Rectal smooth muscle tissue (tissue), 1 donor: ENCODE results near the gene SLC43A2.
"Not testable (repeated sequence)": the region's sequence is repeated elsewhere in the genome, so short reads cannot be mapped to it uniquely, and the experiment has no call there.

Source experiments
- H3K27ac ChIP-seq: one replicate; pipeline ENCODE4 v1.7.0; 2013; ENCODE audit warnings: low read depth, low read length, inconsistent platforms
- H3K27me3 ChIP-seq: one replicate; pipeline ENCODE4 v1.7.0; 2013; ENCODE audit warnings: low read length; ENCODE audit not compliant: control insufficient read depth, insufficient read depth
- H3K36me3 ChIP-seq: one replicate; pipeline ENCODE4 v1.7.0; 2013; ENCODE audit warnings: low read length; ENCODE audit not compliant: control insufficient read depth, insufficient read depth
- H3K4me1 ChIP-seq: one replicate; pipeline ENCODE4 v1.7.0; 2013; ENCODE audit warnings: low read length; ENCODE audit not compliant: control insufficient read depth, insufficient read depth
- H3K4me3 ChIP-seq: one replicate; pipeline ENCODE4 v1.7.0; 2013; ENCODE audit warnings: low read length
- H3K9ac ChIP-seq: one replicate; pipeline ENCODE4 v1.7.0; 2013; ENCODE audit warnings: low read length

Gene SLC43A2

DNA sequence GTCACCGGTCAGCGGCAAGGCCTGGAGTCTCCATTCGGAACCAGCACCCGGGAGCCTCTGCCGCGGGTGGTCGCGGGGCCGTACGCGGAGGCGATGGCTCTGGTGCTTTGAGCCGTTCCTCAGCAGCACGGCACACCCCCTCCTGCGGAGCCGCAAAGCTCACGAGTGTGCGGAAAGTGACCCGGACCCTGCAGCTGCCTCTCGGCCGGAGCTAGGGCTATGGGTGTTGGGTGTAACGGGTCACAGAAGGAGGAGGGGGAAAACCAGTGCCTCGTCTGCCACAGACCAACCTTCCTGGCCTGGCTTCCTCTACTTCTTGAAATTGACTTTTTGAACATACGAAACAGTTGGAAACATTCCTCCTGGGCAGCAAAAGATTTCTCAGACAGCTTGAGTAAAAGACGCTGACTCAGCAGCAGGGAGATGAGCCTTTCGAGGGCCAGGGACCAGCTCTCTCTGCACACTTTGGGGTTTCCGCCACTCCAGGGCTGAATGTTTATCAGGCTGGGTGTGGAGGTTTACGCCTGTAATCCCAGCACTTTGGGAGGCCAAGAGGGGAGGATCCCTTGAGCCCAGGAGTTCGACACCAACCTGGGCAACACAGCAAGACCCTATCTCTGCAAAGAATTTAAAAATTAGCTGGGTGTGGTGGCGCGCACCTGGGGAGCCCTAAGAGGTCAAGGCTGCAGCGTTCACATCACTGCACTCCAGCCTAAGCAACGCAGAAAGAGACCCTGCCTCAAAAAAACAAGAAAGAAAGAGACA lies 39.6 kb downstream of the SLC43A2 start:
- Histone ChIP-seq H3K4me3 (no peak overlapping the region), H3K4me1 (no peaks in the 10 kb centered on the region), H3K27ac (no peak overlapping the region), H3K36me3 (no peaks in the 10 kb centered on the region), H3K27me3 (no peaks in the 10 kb centered on the region), H3K9ac (no peak overlapping the region)

DNA sequence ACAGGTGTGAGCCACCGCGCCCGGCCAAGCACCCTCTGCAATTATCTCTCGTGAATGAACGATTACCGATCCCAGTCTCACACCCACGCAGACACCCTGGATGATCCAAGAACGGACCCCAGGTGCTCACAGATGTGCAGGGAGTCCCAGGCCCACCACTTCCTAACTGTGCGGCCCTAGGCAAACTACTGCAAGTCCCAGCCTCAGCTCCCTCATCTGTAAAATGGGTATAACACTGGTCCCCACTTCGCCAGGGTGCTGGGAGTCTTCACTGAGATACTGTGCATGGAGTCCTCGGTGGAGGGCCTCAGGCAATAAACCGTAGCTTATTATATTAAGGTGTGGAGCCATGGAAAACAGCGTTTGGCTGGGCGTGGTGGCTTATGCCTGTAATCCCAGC lies 44.5 kb downstream of the SLC43A2 start:
- H3K36me3 ChIP-seq, result peaks cover 3% of the 10 kb centered on the region
- H3K27ac ChIP-seq, result no peak overlapping the region
- no peaks in the 10 kb centered on the region for H3K4me1 ChIP-seq

DNA sequence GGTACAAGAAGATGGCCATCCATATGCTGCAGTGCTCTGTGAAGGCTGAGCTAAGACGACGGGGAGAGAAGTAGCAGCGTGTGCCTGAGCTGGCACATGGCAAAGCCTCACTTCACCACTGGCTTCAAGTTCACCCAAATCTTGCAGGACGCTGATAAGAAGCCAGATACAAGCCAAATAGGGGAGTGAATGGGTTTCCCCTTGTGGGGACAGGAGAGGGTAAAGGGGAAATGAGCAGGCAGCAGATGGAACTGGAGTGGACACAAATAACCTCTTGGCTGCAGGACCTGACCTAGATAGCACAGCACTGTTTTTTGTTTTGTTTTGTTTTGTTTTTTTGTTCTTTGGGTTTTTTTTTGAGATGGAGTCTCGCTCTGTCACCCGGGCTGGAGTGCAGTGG lies 45.1 kb downstream of the SLC43A2 start:
- H3K27ac ChIP-seq, result no peak overlapping the region

More for the DNA sequence above, 44.5 kb downstream of the SLC43A2 start:
- Histone ChIP-seq H3K9ac (no peak overlapping the region), H3K27me3 (no peaks in the 10 kb centered on the region), H3K4me3 (no peak overlapping the region)

DNA sequence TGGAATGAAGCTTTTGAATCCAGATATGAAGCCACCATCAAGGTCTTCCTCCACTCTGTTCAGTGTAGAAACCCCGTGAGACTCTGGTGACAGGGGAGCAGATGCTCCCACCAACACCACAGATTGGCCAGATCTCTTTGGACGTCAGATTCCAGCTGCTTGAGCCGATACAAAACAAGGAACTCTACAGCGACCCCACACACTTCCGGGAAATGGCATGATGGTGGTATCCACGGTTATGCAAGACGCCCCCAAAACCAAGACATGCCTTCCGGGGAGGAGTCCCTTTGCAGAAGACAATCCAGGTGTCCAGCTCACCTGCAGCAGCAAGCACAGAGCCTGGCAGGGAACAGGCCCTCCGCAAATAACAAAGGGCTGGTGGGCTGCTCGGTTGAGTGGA lies 46.3 kb downstream of the SLC43A2 start:
- no peak overlapping the region for H3K27ac ChIP-seq
- H3K4me3 ChIP-seq, result no peak overlapping the region
- no peaks in the 10 kb centered on the region for H3K27me3 ChIP-seq
- H3K4me1 ChIP-seq, result peaks cover 6% of the 10 kb centered on the region
- peaks cover 3% of the 10 kb centered on the region for H3K36me3 ChIP-seq
- no peak overlapping the region for H3K9ac ChIP-seq

More for the DNA sequence above, 45.1 kb downstream of the SLC43A2 start:
- peaks cover 3% of the 10 kb centered on the region for H3K36me3 ChIP-seq
- no peaks in the 10 kb centered on the region for H3K4me1 ChIP-seq
- no peaks in the 10 kb centered on the region for H3K27me3 ChIP-seq
- no peak overlapping the region for H3K9ac ChIP-seq
- H3K4me3 ChIP-seq, result no peak overlapping the region

DNA sequence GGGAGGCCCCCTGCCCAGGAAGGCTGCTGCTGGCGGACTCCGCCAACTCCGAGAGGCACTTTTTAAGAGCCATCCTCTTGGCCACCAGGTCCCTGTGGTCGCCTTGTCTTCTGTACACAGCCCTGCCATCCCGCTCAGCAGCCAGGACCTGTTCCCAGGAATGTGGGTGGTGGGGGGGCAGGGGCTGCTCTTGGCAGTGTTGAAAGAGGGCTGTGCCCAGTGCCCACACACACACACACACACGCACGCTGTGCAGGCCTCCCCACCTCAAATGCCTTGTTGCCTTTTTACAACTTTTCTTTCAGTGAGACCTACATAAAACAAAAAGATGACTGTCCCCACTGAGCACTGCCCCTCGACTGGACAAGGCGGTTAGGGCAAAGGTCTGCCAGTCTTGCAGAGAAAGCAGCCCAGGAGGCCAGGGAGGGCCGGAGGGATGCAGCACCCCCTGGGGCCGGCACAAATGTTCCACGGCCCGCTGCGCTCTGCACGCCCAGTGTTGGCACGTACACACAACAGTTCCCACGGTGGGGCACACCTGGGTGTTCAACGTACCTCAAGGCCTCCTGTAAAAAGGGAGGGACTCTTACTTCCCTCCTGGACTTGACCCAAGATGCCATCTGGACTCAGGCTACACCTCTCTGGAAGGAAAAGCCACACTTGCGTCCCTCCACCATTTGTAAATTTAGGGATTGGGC lies 47.5 kb downstream of the SLC43A2 start:
- no peak overlapping the region for H3K27ac ChIP-seq
- peaks cover 7% of the 10 kb centered on the region for H3K4me1 ChIP-seq

DNA sequence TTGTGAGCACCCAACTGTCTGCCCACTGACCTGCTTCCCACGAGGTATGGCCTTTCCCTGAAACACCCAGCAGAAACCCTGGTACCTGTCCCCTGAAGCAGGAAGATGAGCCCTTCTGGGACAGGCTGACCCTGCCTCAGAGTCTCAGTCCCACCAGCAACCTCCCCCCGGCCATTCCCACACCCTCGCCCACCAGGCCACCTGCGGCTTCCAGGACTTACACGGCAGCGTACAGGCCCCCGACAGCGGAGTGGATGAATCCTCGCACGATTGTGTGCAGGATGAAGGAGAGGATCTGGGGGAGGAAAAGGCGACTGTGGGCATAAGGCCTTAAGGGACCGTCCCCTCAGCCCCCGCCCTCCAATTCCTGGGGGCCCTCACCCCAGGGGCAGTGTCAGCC lies 50.6 kb downstream of the SLC43A2 start:
- Histone ChIP-seq H3K4me3 (no peak overlapping the region), H3K36me3 (no peaks in the 10 kb centered on the region), H3K27ac (peak overlapping the region; percentile 81), H3K9ac (no peak overlapping the region), H3K27me3 (no peaks in the 10 kb centered on the region), H3K4me1 (peaks cover 16% of the 10 kb centered on the region)

More for the DNA sequence above, 47.5 kb downstream of the SLC43A2 start:
- Histone ChIP-seq H3K9ac (no peak overlapping the region), H3K36me3 (peaks cover 3% of the 10 kb centered on the region), H3K27me3 (no peaks in the 10 kb centered on the region), H3K4me3 (no peak overlapping the region)

DNA sequence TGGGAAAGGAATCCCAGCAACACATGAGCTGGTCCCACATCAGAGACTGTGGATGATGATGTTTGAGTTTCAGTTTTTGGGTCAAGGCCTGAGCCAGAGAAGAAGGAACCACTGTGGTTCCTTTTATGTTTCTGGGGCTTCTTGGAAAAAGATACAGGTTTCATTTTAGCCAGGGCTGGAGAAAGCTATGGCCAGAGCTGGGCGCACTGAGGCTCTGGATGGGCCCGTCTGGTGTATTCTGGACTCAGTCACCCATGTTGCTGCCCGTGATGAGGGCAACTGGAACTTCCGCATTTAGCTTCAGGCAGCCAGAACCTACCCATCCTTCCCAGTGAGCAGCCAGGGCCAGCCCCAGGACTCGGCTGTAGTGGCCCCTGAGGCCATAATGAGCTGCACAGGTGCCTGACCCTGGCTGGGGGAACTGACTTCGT lies 51.0 kb downstream of the SLC43A2 start:
- Histone ChIP-seq H3K27ac (peak overlapping the region; percentile 81), H3K4me3 (no peak overlapping the region), H3K9ac (no peak overlapping the region), H3K27me3 (no peaks in the 10 kb centered on the region), H3K4me1 (peaks cover 16% of the 10 kb centered on the region), H3K36me3 (no peaks in the 10 kb centered on the region)

DNA sequence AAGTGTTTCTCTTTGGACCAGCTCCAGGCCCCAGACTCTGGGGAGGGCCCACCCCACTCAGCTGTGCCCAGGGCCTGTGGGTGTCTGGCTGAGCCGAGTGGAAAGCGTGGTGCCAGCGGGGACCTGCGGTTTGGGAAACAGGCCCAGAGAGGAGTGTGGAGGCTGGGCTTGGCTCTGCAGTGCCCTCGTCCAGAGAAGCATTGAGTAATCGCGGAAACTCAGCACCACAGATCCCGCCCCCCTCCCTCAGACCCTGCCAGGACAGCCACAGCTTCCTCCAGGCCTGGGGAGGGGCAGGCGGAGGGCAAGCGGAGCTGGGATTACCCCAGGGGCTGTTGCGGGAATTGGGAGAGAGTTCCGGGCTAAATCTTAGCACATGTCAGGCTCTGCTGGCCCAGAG lies 51.5 kb downstream of the SLC43A2 start:
- peaks cover 16% of the 10 kb centered on the region for H3K4me1 ChIP-seq
- no peaks in the 10 kb centered on the region for H3K36me3 ChIP-seq
- no peak overlapping the region for H3K9ac ChIP-seq
- H3K27me3 ChIP-seq, result no peaks in the 10 kb centered on the region
- no peak overlapping the region for H3K4me3 ChIP-seq
- peak overlapping the region; percentile 81 for H3K27ac ChIP-seq

DNA sequence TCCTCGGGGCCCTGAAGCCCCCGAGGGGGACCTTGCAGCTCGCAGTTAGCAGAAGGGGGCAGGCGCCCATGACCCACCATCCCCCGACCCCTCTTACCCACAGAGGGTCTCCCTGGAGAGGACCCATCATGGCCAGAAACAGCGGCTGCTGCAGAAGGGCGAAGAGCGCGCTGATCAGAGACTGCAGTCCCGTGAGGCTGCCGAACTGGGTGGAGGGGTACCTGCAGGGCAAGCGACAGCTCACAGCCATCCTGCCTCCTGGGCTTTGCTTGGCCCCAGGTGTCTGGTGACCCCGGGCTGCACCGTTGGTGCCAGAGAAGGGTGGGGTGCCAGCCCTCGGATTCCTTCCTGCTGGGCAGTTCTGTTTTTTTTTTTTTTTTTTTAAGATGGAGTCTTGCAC lies 52.1 kb downstream of the SLC43A2 start:
- no peak overlapping the region for H3K4me3 ChIP-seq
- peaks cover 16% of the 10 kb centered on the region for H3K4me1 ChIP-seq
- no peak overlapping the region for H3K9ac ChIP-seq
- no peaks in the 10 kb centered on the region for H3K36me3 ChIP-seq
- no peaks in the 10 kb centered on the region for H3K27me3 ChIP-seq
- peak overlapping the region; percentile 3 for H3K27ac ChIP-seq

DNA sequence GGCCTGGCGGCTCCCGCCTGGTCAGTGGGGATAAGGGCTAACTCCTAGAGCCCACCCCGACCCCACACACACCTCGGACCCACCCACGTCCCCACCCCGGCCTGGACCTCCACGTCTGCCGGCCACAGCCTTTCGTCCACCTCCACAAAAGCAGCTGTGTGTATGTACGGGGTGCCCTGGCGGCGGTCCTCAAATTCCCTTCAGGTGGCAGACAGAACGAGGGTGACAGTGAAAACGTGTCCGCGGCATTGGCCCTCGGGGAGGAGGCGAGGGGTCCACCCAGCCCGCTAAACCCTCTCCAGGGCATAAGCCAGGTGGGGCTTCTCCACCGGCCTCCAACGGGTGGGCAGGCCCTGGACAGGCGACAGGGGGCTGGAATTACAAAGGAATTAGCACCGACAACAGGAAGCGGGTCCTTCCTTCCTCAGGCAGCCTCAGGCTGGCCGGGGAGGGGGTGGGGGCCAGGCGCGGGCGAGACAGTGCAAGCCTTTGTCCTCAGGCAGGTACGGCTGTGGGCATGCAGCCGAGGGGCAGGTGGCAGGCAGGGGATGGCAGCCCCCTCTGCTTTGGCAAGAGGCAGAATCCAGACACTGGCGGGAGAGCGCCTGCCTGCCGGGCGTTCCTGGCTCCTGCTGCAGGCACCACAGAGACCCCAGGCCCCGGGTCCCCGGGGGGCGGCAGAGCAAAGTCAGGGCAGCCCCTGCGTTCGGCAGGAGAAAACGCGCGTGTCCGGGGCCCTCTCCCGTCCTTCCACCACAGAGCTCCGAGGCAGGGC lies 53.8 kb downstream of the SLC43A2 start:
- peaks cover 16% of the 10 kb centered on the region for H3K4me1 ChIP-seq
- peak overlapping the region; percentile 10 for H3K27ac ChIP-seq
- no peaks in the 10 kb centered on the region for H3K27me3 ChIP-seq
- H3K9ac ChIP-seq, result no peak overlapping the region
- H3K4me3 ChIP-seq, result no peak overlapping the region
- H3K36me3 ChIP-seq, result no peaks in the 10 kb centered on the region

DNA sequence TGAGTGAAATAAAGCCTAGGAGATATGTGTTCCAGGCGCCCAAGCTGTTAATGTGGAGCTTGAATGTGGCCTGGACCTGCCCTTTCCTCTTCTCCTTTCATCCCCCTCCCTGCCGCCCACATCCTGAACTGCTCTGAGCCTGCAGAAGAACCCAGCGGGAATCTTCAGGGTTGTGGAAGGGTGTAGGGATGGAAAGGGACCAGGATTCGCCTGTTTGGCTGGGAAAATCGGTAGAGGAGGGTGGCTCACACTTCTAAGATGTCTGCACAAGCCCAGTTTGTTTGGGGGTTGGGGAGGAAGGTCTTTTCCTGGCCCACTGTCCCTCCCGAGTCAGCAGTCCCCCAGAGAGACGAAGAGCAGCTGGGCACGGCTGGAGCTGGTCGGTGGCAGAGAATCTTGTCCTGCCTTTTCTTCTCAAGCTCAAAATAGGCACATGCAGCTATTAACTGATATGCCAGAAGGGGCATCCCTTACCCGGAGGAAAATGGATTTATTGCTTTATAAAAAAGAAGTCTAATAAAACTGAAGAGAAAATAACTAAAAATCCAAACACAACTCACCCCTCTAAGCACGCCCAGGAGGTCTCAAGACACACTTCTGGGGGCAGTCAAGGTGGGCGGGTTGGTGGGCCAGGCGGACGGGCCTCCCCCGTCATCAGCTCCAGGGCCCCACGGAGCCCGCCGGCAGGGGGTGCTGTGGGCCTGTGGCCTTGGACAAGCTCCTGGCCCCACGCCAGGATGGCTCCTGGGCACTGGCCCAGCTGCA lies 54.5 kb downstream of the SLC43A2 start:
- H3K27ac ChIP-seq, result peak overlapping the region; percentile 57
- H3K4me3 ChIP-seq, result no peak overlapping the region

DNA sequence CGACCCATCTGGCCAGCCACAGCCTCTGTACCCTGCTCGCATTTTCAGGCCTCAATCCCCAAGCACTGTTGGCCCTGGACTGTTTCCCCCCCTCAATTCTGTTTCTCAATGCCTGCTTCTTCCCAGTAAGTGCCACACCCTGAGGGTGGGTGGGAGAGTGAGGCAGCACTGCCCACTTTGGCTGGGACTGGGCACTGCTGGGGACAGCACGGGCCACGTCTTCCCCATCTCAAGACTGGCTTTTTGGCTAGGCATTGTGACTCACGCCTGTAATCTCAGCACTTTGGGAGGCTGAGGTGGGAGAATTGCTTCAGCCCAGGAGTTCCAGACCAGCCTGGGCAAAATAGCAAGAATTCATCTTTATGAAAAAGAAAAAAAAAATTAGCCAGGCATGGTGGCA lies 56.0 kb downstream of the SLC43A2 start:
- peaks cover 13% of the 10 kb centered on the region for H3K4me1 ChIP-seq
- not testable (repeated sequence) for H3K27ac ChIP-seq, H3K4me3 ChIP-seq, H3K9ac ChIP-seq, H3K27me3 ChIP-seq, H3K36me3 ChIP-seq

More for the DNA sequence above, 54.5 kb downstream of the SLC43A2 start:
- H3K4me1 ChIP-seq, result peaks cover 16% of the 10 kb centered on the region
- H3K27me3 ChIP-seq, result no peaks in the 10 kb centered on the region
- no peaks in the 10 kb centered on the region for H3K36me3 ChIP-seq
- H3K9ac ChIP-seq, result peak overlapping the region; percentile 1
